ENCODE results near the gene MGAT5. TPM values are rescaled to one million over a fixed set of nuclear protein-coding genes. Genes with fewer than 3 reads are reported as not detected.

The MGAT5 gene
- total RNA-seq, 1 donor from 2014 or later = 21.2 TPM

DNA sequence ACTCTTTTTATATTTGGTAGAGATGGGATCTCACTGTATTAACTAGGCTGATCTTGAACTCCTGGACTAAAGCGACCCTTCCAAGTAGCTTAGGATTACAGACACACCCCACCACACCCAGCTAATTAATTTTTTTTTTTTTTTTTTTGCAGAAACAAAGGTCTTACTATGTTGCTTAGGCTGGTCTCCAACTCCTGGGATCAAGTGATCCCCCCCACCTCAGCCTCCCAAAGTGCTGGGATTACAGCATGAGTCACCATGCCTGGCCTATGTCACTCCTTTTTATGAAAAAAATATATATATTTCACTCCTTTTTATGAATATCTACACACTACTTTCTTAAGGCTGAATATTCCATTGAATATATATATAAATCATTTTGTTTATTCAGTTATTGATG lies 162.8 kb downstream of the MGAT5 start:
- Mint-ChIP-seq H3K36me3 (no peaks in the 10 kb centered on the region), H3K27me3 (ENCODE audit: insufficient read depth, low read depth) (no peaks in the 10 kb centered on the region), H3K4me3 (no peak overlapping the region), H3K9me3 (no peaks in the 10 kb centered on the region), H3K4me1 (peaks cover 16% of the 10 kb centered on the region), H3K27ac (no peak overlapping the region)
- no peak overlapping the region for H3K4me2 ChIP-seq
- no peaks in the 10 kb centered on the region for H3K27me3 ChIP-seq
- DNase-seq (ENCODE audit: low spot score) = no peak
- H2AFZ ChIP-seq (replicated peaks) = no peak overlapping the region
- peaks cover 14% of the 10 kb centered on the region for H3K4me1 ChIP-seq
- TF ChIP-seq EZH2 (IDR thresholded peaks at IDR 0.05) = no peak
- TF ChIP-seq, protein P1, sequence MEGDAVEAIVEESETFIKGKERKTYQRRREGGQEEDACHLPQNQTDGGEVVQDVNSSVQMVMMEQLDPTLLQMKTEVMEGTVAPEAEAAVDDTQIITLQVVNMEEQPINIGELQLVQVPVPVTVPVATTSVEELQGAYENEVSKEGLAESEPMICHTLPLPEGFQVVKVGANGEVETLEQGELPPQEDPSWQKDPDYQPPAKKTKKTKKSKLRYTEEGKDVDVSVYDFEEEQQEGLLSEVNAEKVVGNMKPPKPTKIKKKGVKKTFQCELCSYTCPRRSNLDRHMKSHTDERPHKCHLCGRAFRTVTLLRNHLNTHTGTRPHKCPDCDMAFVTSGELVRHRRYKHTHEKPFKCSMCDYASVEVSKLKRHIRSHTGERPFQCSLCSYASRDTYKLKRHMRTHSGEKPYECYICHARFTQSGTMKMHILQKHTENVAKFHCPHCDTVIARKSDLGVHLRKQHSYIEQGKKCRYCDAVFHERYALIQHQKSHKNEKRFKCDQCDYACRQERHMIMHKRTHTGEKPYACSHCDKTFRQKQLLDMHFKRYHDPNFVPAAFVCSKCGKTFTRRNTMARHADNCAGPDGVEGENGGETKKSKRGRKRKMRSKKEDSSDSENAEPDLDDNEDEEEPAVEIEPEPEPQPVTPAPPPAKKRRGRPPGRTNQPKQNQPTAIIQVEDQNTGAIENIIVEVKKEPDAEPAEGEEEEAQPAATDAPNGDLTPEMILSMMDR (IDR thresholded peaks at IDR 0.05) = no peak
- TF ChIP-seq EZH2phosphoT487 (IDR thresholded peaks at IDR 0.05) = no peak
- H3K4me3 ChIP-seq = no peak overlapping the region
- H3K79me2 ChIP-seq (ENCODE audit: low read depth) = no peaks in the 10 kb centered on the region
- H4K20me1 ChIP-seq (ENCODE audit: low read depth) = peaks cover 9% of the 10 kb centered on the region
- H3F3A ChIP-seq (ENCODE audit: low read depth) = peaks cover 6% of the 10 kb centered on the region
- H3K36me3 ChIP-seq = no peaks in the 10 kb centered on the region
- H3K9ac ChIP-seq = no peak overlapping the region
- no peak overlapping the region for H3K27ac ChIP-seq
- no peaks in the 10 kb centered on the region for H3K9me3 ChIP-seq (ENCODE audit: low read depth)

DNA sequence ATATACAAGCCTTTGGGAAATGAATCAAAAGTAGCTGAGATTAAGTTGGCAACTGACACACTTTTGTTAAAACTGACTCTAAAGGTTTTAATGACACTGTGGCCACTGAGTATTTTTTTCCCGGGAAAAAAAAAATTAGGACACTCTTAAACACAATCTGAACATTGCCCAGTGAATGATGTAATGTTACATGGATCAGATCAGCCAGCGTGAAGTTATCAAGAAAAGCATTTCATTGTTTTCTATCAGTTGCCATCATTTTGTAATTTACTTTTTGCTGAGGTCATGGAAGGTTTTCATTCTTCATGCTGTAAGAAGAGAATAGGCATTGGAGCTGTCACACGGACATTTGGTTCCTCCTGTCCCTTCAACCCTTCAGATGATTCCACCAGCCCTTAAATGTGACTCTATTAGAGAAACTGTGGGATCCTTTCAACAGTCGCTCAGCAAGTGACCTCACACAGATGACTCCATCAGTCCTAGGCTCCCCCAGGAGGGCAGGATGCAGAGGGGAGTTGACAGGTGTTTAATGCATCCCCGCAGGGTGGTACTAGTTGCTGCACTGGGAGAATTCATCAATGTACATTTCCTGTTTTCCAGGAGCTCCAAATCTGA lies 164.2 kb downstream of the MGAT5 start:
- Mint-ChIP-seq H3K27ac (no peak overlapping the region), H3K4me1 (peaks cover 8% of the 10 kb centered on the region), H3K36me3 (no peaks in the 10 kb centered on the region), H3K9me3 (no peaks in the 10 kb centered on the region), H3K4me3 (no peak overlapping the region), H3K27me3 (ENCODE audit: insufficient read depth, low read depth) (no peaks in the 10 kb centered on the region)
- H3K4me3 ChIP-seq = no peak overlapping the region
- no peak overlapping the region for H3K27ac ChIP-seq
- H3K9me3 ChIP-seq (ENCODE audit: low read depth) = no peaks in the 10 kb centered on the region
- no peak overlapping the region for H3K9ac ChIP-seq
- TF ChIP-seq EZH2 (IDR thresholded peaks at IDR 0.05) (no peak), EZH2phosphoT487 (IDR thresholded peaks at IDR 0.05) (no peak)
- TF ChIP-seq, protein P1 (IDR thresholded peaks at IDR 0.05) = no peak
- H2AFZ ChIP-seq (replicated peaks) = no peak overlapping the region
- DNase-seq (ENCODE audit: low spot score) = no peak
- H3K36me3 ChIP-seq = no peaks in the 10 kb centered on the region
- no peaks in the 10 kb centered on the region for H3K27me3 ChIP-seq
- H3K4me2 ChIP-seq = no peak overlapping the region
- peaks cover 9% of the 10 kb centered on the region for H4K20me1 ChIP-seq (ENCODE audit: low read depth)
- peaks cover 11% of the 10 kb centered on the region for H3K4me1 ChIP-seq
- no peaks in the 10 kb centered on the region for H3K79me2 ChIP-seq (ENCODE audit: low read depth)
- H3F3A ChIP-seq (ENCODE audit: low read depth) = peaks cover 6% of the 10 kb centered on the region

DNA sequence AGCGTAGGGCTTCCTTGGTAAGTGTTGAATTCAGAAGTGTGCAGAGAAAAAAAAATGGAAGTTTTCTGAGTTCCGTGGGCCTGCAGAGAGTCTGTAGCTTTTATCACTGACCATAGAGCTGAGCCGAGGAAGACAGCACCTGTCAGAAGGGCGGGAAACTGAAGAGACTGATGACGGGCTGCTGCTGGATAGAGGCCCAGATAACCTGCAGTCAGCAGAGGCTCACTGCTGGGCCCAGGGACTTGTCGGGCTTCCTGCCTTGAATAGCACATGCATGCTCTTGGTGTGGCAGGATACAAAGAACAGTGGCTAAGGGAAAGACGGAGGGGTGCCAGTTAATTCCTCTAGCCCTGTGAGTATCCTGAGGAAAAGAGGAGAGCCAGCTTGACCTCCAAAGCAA lies 166.4 kb downstream of the MGAT5 start:
- H3K4me3 ChIP-seq = no peak overlapping the region

DNA sequence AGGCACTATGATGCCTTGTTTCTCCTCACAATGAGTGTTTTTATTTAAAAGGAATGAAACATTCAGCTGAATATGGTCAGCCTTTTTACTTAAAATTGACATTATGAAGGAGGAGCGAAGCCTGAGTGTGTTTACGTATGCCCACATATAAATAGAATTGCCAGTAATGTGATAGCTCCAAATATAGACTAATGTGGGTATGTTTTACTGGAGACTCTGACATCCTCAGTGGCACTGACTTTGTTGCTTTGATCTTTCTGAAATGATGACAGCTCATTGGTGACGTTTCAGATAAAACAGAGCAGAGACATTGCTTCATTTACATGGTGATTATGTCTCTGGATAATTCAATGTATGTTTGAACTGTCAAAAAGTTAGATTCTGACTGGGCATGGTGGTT lies 167.0 kb downstream of the MGAT5 start:
- H2AFZ ChIP-seq (replicated peaks) = no peak overlapping the region
- peaks cover 6% of the 10 kb centered on the region for H3F3A ChIP-seq (ENCODE audit: low read depth)
- DNase-seq (ENCODE audit: low spot score) = no peak
- no peak for TF ChIP-seq EZH2 (IDR thresholded peaks at IDR 0.05)
- TF ChIP-seq, protein P1 (IDR thresholded peaks at IDR 0.05) = no peak
- TF ChIP-seq EZH2phosphoT487 (IDR thresholded peaks at IDR 0.05) = no peak
- H3K4me1 ChIP-seq = peaks cover 11% of the 10 kb centered on the region
- H3K4me2 ChIP-seq = no peak overlapping the region
- H3K27ac Mint-ChIP-seq = no peak overlapping the region
- H3K79me2 ChIP-seq (ENCODE audit: low read depth) = no peaks in the 10 kb centered on the region
- H4K20me1 ChIP-seq (ENCODE audit: low read depth) = peaks cover 9% of the 10 kb centered on the region
- no peaks in the 10 kb centered on the region for H3K36me3 ChIP-seq
- no peak overlapping the region for H3K4me3 Mint-ChIP-seq
- no peaks in the 10 kb centered on the region for H3K9me3 ChIP-seq (ENCODE audit: low read depth)
- H3K27me3 ChIP-seq = no peaks in the 10 kb centered on the region
- peaks cover 10% of the 10 kb centered on the region for H3K36me3 Mint-ChIP-seq
- H3K9me3 Mint-ChIP-seq = no peaks in the 10 kb centered on the region
- no peak overlapping the region for H3K4me3 ChIP-seq
- H3K4me1 Mint-ChIP-seq = peaks cover 8% of the 10 kb centered on the region
- no peak overlapping the region for H3K27ac ChIP-seq
- H3K27me3 Mint-ChIP-seq (ENCODE audit: insufficient read depth, low read depth) = no peaks in the 10 kb centered on the region
- H3K9ac ChIP-seq = no peak overlapping the region

More for the DNA sequence above, 166.4 kb downstream of the MGAT5 start:
- H4K20me1 ChIP-seq (ENCODE audit: low read depth) = peaks cover 9% of the 10 kb centered on the region
- no peak overlapping the region for H3K4me2 ChIP-seq
- H3K4me1 ChIP-seq = peaks cover 11% of the 10 kb centered on the region
- peaks cover 8% of the 10 kb centered on the region for H3K36me3 Mint-ChIP-seq
- peak; percentile 44 for DNase-seq (ENCODE audit: low spot score)
- H3K27me3 ChIP-seq = no peaks in the 10 kb centered on the region
- no peaks in the 10 kb centered on the region for H3K36me3 ChIP-seq
- no peak overlapping the region for H3K9ac ChIP-seq
- peaks cover 6% of the 10 kb centered on the region for H3F3A ChIP-seq (ENCODE audit: low read depth)
- no peak overlapping the region for H3K27ac Mint-ChIP-seq
- no peak overlapping the region for H3K27ac ChIP-seq
- peaks cover 8% of the 10 kb centered on the region for H3K4me1 Mint-ChIP-seq
- TF ChIP-seq EZH2 (IDR thresholded peaks at IDR 0.05) = no peak
- H3K9me3 Mint-ChIP-seq = no peaks in the 10 kb centered on the region
- H3K27me3 Mint-ChIP-seq (ENCODE audit: insufficient read depth, low read depth) = no peaks in the 10 kb centered on the region
- no peaks in the 10 kb centered on the region for H3K79me2 ChIP-seq (ENCODE audit: low read depth)
- no peak overlapping the region for H3K4me3 Mint-ChIP-seq
- no peak overlapping the region for H2AFZ ChIP-seq (replicated peaks)
- H3K9me3 ChIP-seq (ENCODE audit: low read depth) = no peaks in the 10 kb centered on the region
